ENCODE data around the gene ATP6V0A4. TPM values are rescaled to one million over a fixed set of nuclear protein-coding genes. Genes with fewer than 3 reads are reported as not detected.

Gene ATP6V0A4
- total RNA-seq, 1 experiment from 2014 or later = 1.2 TPM

DNA sequence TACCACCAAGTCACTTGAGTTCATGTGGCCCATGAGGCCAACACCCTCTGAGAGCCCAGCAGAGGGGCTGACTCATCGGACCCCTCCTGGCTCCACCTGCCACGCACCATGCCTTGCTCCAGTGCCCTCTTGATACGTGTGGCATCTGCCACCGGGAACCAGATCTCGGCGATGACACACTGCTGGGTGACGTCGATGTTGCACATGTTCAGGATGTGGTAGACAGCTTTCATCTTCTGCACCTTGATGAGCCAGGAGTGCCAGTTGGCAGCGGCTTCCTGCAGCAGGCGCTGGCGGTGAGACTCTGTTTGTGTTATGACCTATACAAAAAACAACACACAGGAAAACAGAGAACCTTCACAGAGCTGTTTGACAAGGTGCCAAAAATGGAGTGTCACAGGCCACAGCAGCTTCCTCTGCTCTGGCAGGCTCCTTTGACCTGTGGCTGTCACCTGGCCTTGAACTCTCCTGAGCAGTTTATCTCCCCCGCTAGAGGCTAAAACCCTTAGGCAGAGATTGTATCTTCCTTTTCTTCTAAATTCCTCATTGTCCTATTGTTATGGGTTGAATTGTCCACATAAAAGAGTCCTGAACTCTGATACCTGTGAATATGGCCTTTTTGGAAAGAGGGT lies 45.4 kb downstream of the ATP6V0A4 start:
- Histone ChIP-seq H3K27me3 (replicated peaks; ENCODE audit: control insufficient read depth, insufficient read depth, low read length) (no peaks in the 10 kb centered on the region), H3K36me3 (ENCODE audit: control insufficient read depth, insufficient read depth, low read length) (no peaks in the 10 kb centered on the region), H3K4me1 (peaks cover 23% of the 10 kb centered on the region), H3K9me3 (no peaks in the 10 kb centered on the region), H3K4me3 (ENCODE audit: low read depth, low read length) (no peak overlapping the region)
- ChIA-PET POLR2A (no interaction called here), CTCF (no interaction called here)
- Mint-ChIP-seq H3K4me3 (ENCODE audit: unreplicated experiment) (no peak overlapping the region), H3K36me3 (ENCODE audit: insufficient read depth, unreplicated experiment) (no peaks in the 10 kb centered on the region), H3K27me3 (ENCODE audit: insufficient read depth, unreplicated experiment) (no peaks in the 10 kb centered on the region), H3K9me3 (ENCODE audit: unreplicated experiment) (no peaks in the 10 kb centered on the region), H3K4me1 (ENCODE audit: low read depth, unreplicated experiment) (peaks cover 43% of the 10 kb centered on the region), H3K27ac (ENCODE audit: unreplicated experiment) (no peak overlapping the region)
- no peak for DNase-seq
- no TSS peak for BruUV-seq (replicated peaks)
- intact Hi-C loops (cut with micrococcal nuclease; ENCODE audit: unreplicated experiment) = no loop called here
- no peak for TF ChIP-seq CTCF (IDR thresholded peaks at IDR 0.05; ENCODE audit: insufficient read depth in 1 of 2, low read depth in 1 of 2, low read length in 1 of 2, severe bottlenecking in 1 of 2, unreplicated experiment in 1 of 2)

DNA sequence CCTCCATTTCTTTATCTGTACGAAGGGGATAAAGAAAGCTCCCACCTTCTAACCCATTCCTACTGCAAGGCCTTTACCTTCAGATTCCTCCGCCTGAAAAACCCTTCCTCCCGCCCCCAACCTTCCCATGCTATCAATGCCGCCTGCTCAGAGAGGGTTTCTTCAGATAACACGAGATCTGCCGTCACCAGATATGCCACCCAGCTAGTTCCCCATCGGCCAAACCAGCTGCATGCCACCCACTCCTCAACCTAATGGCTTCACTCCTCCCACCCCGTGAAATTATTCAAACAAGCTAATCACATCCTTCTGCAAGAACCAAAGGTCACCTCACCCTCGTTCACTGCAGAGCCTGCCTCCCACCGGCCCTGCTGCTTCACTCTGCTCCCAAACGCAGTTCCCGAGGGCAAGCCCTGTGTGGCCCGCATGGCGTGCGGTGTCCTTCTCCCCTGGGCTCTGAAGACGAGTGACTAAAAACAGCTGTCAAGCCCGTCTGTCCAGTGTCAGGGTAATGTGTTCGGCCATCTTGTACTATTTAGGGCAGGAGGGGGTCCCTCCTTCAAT lies 47.0 kb downstream of the ATP6V0A4 start:
- intact Hi-C loops (cut with micrococcal nuclease; ENCODE audit: unreplicated experiment) = no loop called here
- H3K27me3 Mint-ChIP-seq (ENCODE audit: insufficient read depth, unreplicated experiment) = no peaks in the 10 kb centered on the region
- DNase-seq = no peak
- Histone ChIP-seq H3K4me3 (ENCODE audit: low read depth, low read length) (no peak overlapping the region), H3K27me3 (replicated peaks; ENCODE audit: control insufficient read depth, insufficient read depth, low read length) (no peaks in the 10 kb centered on the region), H3K4me1 (peaks cover 23% of the 10 kb centered on the region), H3K9me3 (no peaks in the 10 kb centered on the region), H3K36me3 (ENCODE audit: control insufficient read depth, insufficient read depth, low read length) (no peaks in the 10 kb centered on the region)
- POLR2A ChIA-PET = no interaction called here
- CTCF ChIA-PET = no interaction called here
- H3K9me3 Mint-ChIP-seq (ENCODE audit: unreplicated experiment) = no peaks in the 10 kb centered on the region
- no peak overlapping the region for H3K27ac Mint-ChIP-seq (ENCODE audit: unreplicated experiment)
- peaks cover 32% of the 10 kb centered on the region for H3K4me1 Mint-ChIP-seq (ENCODE audit: low read depth, unreplicated experiment)
- BruUV-seq (replicated peaks) = no TSS peak
- TF ChIP-seq CTCF (IDR thresholded peaks at IDR 0.05; ENCODE audit: insufficient read depth in 1 of 2, low read depth in 1 of 2, low read length in 1 of 2, severe bottlenecking in 1 of 2, unreplicated experiment in 1 of 2) = no peak
- no peak overlapping the region for H3K4me3 Mint-ChIP-seq (ENCODE audit: unreplicated experiment)
- H3K36me3 Mint-ChIP-seq (ENCODE audit: insufficient read depth, unreplicated experiment) = no peaks in the 10 kb centered on the region

DNA sequence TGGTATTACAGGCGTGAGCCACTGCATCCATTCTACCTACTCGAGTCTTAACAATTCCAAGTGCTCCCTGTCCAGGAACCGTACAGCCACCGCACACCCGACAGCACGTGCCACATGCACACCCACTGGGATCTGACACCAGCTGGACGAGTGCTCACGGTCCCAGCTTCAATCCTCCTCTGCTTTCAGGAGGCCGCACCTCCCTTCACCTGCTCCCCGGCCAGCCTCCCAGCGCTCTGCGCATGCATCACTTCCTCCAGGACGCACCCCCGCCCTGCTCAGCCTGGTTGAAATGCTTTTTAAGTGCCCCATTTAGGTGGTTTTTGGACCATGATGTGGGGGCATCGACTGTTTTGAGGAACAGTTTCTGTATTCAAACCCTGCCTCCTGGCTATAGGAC lies 47.5 kb downstream of the ATP6V0A4 start:
- ChIA-PET CTCF (no interaction called here), POLR2A (no interaction called here)
- no peak for DNase-seq
- no peaks in the 10 kb centered on the region for H3K36me3 ChIP-seq (ENCODE audit: control insufficient read depth, insufficient read depth, low read length)
- H3K9me3 Mint-ChIP-seq (ENCODE audit: unreplicated experiment) = no peaks in the 10 kb centered on the region
- H3K27ac Mint-ChIP-seq (ENCODE audit: unreplicated experiment) = no peak overlapping the region
- H3K4me1 ChIP-seq = peaks cover 22% of the 10 kb centered on the region
- H3K4me3 ChIP-seq (ENCODE audit: low read depth, low read length) = no peak overlapping the region
- no peak for TF ChIP-seq CTCF (IDR thresholded peaks at IDR 0.05; ENCODE audit: insufficient read depth in 1 of 2, low read depth in 1 of 2, low read length in 1 of 2, severe bottlenecking in 1 of 2, unreplicated experiment in 1 of 2)
- no peaks in the 10 kb centered on the region for H3K27me3 Mint-ChIP-seq (ENCODE audit: insufficient read depth, unreplicated experiment)
- intact Hi-C loops (cut with micrococcal nuclease; ENCODE audit: unreplicated experiment) = no loop called here
- H3K4me3 Mint-ChIP-seq (ENCODE audit: unreplicated experiment) = no peak overlapping the region
- no peaks in the 10 kb centered on the region for H3K27me3 ChIP-seq (replicated peaks; ENCODE audit: control insufficient read depth, insufficient read depth, low read length)
- H3K9me3 ChIP-seq = no peaks in the 10 kb centered on the region
- H3K4me1 Mint-ChIP-seq (ENCODE audit: low read depth, unreplicated experiment) = peaks cover 28% of the 10 kb centered on the region
- no peaks in the 10 kb centered on the region for H3K36me3 Mint-ChIP-seq (ENCODE audit: insufficient read depth, unreplicated experiment)
- no TSS peak for BruUV-seq (replicated peaks)

All from Caco-2 (cell line).